Fibroblast of lung (primary cell): Measurements from ENCODE around the gene ZNF598. TPM values are rescaled to one million over a fixed set of nuclear protein-coding genes. Genes with fewer than 3 reads are reported as not detected.

Experiments
- DNase-seq, 2 donors: peaks; one replicate each; pipeline versions ENCODE4 v3.0.0 to v3.0.0-alpha.2; 2010; ENCODE audit warnings: low read depth in 2 of 2
- H2AFZ ChIP-seq: 2 replicates; pipeline ENCODE4 v1.5.1; 2012; ENCODE audit warnings: low read length, control low read depth, inconsistent platforms
- H3K27ac ChIP-seq: 2 replicates; pipeline ENCODE4 v1.5.1; 2011; ENCODE audit warnings: low read length, control low read depth; ENCODE audit not compliant: insufficient read depth
- H3K27me3 ChIP-seq: 2 replicates; pipeline ENCODE4 v1.5.1; 2011; ENCODE audit warnings: mild to moderate bottlenecking, low read length; ENCODE audit not compliant: control insufficient read depth, insufficient read depth
- H3K36me3 ChIP-seq: 2 replicates; pipeline ENCODE4 v1.5.1; 2011; ENCODE audit warnings: low read length; ENCODE audit not compliant: control insufficient read depth, insufficient read depth
- H3K4me1 ChIP-seq: 2 replicates; pipeline ENCODE4 v1.5.1; 2011; ENCODE audit warnings: low read length; ENCODE audit not compliant: control insufficient read depth, insufficient read depth; ENCODE audit errors: extremely low read depth
- H3K4me2 ChIP-seq: 2 replicates; pipeline ENCODE4 v1.5.1; 2011; ENCODE audit warnings: low read length, control low read depth; ENCODE audit not compliant: insufficient read depth; ENCODE audit errors: extremely low read depth
- H3K4me3 ChIP-seq, 4 experiments: fragments of 200-600 bp in 1 of 4; sonication (generic) in 1 of 4; replicated peaks in 1 of 4; 2 replicates each; pipeline ENCODE4 v1.5.1; 2011 to 2016; ENCODE audit warnings: low read length in 4 of 4, low read depth in 3 of 4, mild to moderate bottlenecking in 3 of 4, control low read depth in 2 of 4, inconsistent platforms in 1 of 4, mixed read lengths in 1 of 4; ENCODE audit not compliant: insufficient read depth in 1 of 4; ENCODE audit errors: control extremely low read depth in 1 of 4
- H3K79me2 ChIP-seq: 2 replicates; pipeline ENCODE4 v1.5.1; 2012; ENCODE audit warnings: mild to moderate bottlenecking, low read length, inconsistent platforms; ENCODE audit not compliant: control insufficient read depth, insufficient read depth
- H3K9ac ChIP-seq: 2 replicates; pipeline ENCODE4 v1.5.1; 2011; ENCODE audit warnings: mild to moderate bottlenecking, low read length, control low read depth; ENCODE audit not compliant: insufficient read depth
- H3K9me3 ChIP-seq: 2 replicates; pipeline ENCODE4 v1.5.1; 2012; ENCODE audit warnings: low read depth, low read length; ENCODE audit not compliant: control insufficient read depth, insufficient read depth
- H4K20me1 ChIP-seq: 2 replicates; pipeline ENCODE4 v1.5.1; 2011; ENCODE audit warnings: low read length; ENCODE audit not compliant: control insufficient read depth, insufficient read depth; ENCODE audit errors: extremely low read depth
- CTCF ChIP-seq, 2 donors: IDR thresholded peaks in 1 of 2; conservative IDR thresholded peaks in 1 of 2; 1 replicate in 1 of 2; 2 replicates in 1 of 2; pipeline ENCODE4 v1.5.1; 2011 to 2012; ENCODE audit warnings: low read length in 2 of 2, control low read depth in 1 of 2, inconsistent platforms in 1 of 2, low read depth in 1 of 2, mild to moderate bottlenecking in 1 of 2
- EZH2 ChIP-seq: IDR thresholded peaks from 2 replicates; pipeline ENCODE4 v1.5.1; 2012; ENCODE audit warnings: low read length, control low read depth, mild to moderate bottlenecking; ENCODE audit errors: missing control alignments
- polyA plus RNA-seq, 2 donors: library from polyadenylated mRNA; depleted of rRNA in 1 of 2; stranded (reverse) in 1 of 2; unstranded in 1 of 2; fragments of >200 nt; gene quantifications; 2 replicates each; pipeline ENCODE4 v1.2.1, GENCODE V29; 2011 to 2012; ENCODE audit warnings: missing spikeins in 1 of 2
- total RNA-seq: library from RNA; depleted of rRNA; stranded (reverse); fragments of >200 nt; gene quantifications from 2 replicates; pipeline ENCODE4 v1.2.1, GENCODE V29; 2014

Gene ZNF598
- total and polyA plus RNA-seq, 2 donors (not counting 1 experiment from before 2014, with no cell fraction given), result 11.6 to 18.8 TPM

DNA sequence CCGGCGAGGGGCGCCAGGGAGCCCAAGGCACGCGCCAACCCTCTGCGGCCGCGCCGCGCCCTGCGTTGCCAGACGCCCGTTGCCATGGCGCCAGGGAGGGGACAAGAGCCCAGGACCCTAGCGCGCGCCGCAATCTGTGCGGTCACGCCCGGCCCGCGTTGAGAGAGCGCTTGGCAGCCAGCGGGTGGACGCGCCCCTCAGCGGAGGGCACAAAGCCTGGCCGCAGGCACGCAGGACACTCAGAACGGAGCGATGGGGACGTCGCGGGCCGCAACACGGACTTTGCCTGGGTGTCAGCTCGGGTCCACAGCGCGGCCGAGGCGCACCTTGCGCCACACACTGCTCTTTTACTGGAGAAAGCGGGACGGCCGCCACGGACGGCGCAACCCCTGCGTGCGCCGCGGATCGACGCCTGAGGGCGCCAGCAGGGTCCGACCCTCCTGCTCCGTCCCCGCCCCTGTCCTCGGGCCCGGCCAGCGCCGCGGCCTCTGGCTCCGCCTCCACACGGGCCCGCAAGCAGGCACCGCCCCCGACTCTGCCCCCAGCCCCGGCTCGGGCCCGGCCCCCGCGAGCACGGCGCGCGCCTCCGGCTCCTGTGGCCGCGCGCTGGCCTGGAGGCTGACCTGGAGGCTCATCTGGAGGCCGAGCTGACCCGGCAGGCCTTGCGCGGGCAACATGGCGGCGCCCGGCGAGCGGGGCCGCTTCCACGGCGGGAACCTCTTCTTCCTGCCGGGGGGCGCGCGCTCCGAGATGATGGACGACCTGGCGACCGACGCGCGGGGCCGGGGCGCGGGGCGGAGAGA, 25.9 kb downstream of the ZNF598 start, which contains the start of gene GFER:
Gene GFER, plus strand, starts transcription at position 650 of the 803 bp plus-strand sequence. Its CDS starts 26 bp downstream, at position 676.
- DNase-seq, result peak; percentile 89 to 96
- Histone ChIP-seq H3K4me2 (peak within 1 kb of the TSS; percentile 100), H3K9ac (peak within 1 kb of the TSS; percentile 83), H4K20me1 (no peaks in the 10 kb centered on the region), H3K27me3 (peaks cover 19% of the 10 kb centered on the region), H3K36me3 (peaks cover 18% of the 10 kb centered on the region), H3K9me3 (no peaks in the 10 kb centered on the region), H3K27ac (peak within 1 kb of the TSS; percentile 61), H3K4me1 (peaks cover 9% of the 10 kb centered on the region), H3K79me2 (peaks cover 11% of the 10 kb centered on the region), H2AFZ (peak within 1 kb of the TSS; percentile 81), H3K4me3 (peak within 1 kb of the TSS; percentile 73 to 84 (median 77))
- TF ChIP-seq EZH2, result no peak
- TF ChIP-seq CTCF (conservative IDR thresholded peaks at IDR 0.05 in 1 of 2, IDR thresholded peaks at IDR 0.05 in 1 of 2; ENCODE audit: low read depth in 1 of 2, low read length in 2 of 2), result peak in 1 of 2 donors; percentile 34

DNA sequence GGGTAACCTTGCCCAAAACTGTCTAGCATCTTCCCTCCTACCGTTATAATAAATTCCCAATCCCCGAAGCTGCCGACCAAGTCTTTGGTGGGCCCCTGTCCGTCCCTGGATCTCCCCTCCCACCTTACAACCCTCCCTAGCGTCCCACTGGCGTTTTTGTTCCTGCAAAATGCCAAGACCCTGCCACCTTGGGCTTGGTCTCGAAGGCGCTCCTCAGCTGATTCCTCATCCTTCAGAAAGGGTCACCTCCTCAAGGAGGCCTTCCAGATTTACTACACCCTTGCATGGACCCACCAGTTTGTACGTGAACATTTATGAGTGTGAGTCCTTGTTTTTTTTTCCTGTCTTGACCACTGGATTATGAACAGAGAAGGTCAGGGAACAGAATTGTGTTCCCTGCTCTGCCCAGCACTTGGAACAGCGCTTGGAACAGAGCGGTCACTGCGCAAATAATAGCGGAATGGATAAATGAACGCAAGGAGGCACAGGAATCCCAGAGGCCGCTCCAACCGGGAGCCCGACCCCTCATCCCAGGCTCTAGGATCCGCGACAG, 26.6 kb downstream of the ZNF598 start:
- Histone ChIP-seq H2AFZ (no peak overlapping the region), H3K4me3 (peak overlapping the region in 3 of 4 experiments; percentile 12 to 73 (median 41))

More for the DNA sequence above, 26.6 kb downstream of the ZNF598 start:
- no peak overlapping the region for H3K9ac ChIP-seq
- peak overlapping the region; percentile 77 for H3K4me2 ChIP-seq
- no peaks in the 10 kb centered on the region for H3K9me3 ChIP-seq
- no peak for DNase-seq
- H3K27me3 ChIP-seq, result peaks cover 19% of the 10 kb centered on the region
- peak; percentile 21 to 32 for TF ChIP-seq CTCF (conservative IDR thresholded peaks at IDR 0.05 in 1 of 2, IDR thresholded peaks at IDR 0.05 in 1 of 2; ENCODE audit: low read depth in 1 of 2, low read length in 2 of 2)
- no peak for TF ChIP-seq EZH2
- H3K27ac ChIP-seq, result no peak overlapping the region
- H3K79me2 ChIP-seq, result peaks cover 11% of the 10 kb centered on the region
- H4K20me1 ChIP-seq, result no peaks in the 10 kb centered on the region
- H3K36me3 ChIP-seq, result peaks cover 23% of the 10 kb centered on the region
- peaks cover 9% of the 10 kb centered on the region for H3K4me1 ChIP-seq
